ENCODE results near the gene DDX42. TPM values are rescaled to one million over a fixed set of nuclear protein-coding genes. Genes with fewer than 3 reads are reported as not detected.

DDX42 gene
- total and polyA plus RNA-seq, 2 of the 13 experiments (the other 11 are each of a cell fraction or from before 2014, with no cell fraction given), result 87.2 to 92.9 TPM

- TF ChIP-seq ZNF704 (CRISPR knock-in tag; IDR thresholded peaks at IDR 0.05; ENCODE audit: borderline replicate concordance), result peak; percentile 67; the same call in 1 of the 2 replicates
- peak; percentile 75 for TF ChIP-seq ZSCAN25 (CRISPR knock-in tag; IDR thresholded peaks at IDR 0.05)
- TF ChIP-seq PHF8 (CRISPR knock-in tag; IDR thresholded peaks at IDR 0.05), result peak; percentile 94
- TF ChIP-seq XBP1 (CRISPR knock-in tag; IDR thresholded peaks at IDR 0.05), result no peak
- peak; percentile 88 for TF ChIP-seq ZNF232 (CRISPR knock-in tag; IDR thresholded peaks at IDR 0.05; ENCODE audit: borderline replicate concordance)
- peak; percentile 97 for TF ChIP-seq ZNF709 (CRISPR knock-in tag; IDR thresholded peaks at IDR 0.05)
- TF ChIP-seq ZNF562 (CRISPR knock-in tag; IDR thresholded peaks at IDR 0.05; ENCODE audit: borderline replicate concordance), result no peak
- peak; percentile 98 for TF ChIP-seq TFDP1 (CRISPR knock-in tag; IDR thresholded peaks at IDR 0.05; ENCODE audit: borderline replicate concordance)
- peak; percentile 73 for TF ChIP-seq HDAC1 (CRISPR knock-in tag; IDR thresholded peaks at IDR 0.05)
- peak; percentile 97 for TF ChIP-seq ZFP91 (CRISPR knock-in tag; IDR thresholded peaks at IDR 0.05; ENCODE audit: borderline replicate concordance)
- peak; percentile 83 to 88; a peak in 2 of 4 replicates for TF ChIP-seq KLF16 (CRISPR knock-in tag; IDR thresholded peaks at IDR 0.05)
- TF ChIP-seq AGO2 (optimal IDR thresholded peaks at IDR 0.05; ENCODE audit: low read depth, low read length), result peak; percentile 84
- no peak for TF ChIP-seq ZNF432 (CRISPR knock-in tag; IDR thresholded peaks at IDR 0.05; ENCODE audit: borderline replicate concordance)
- TF ChIP-seq MLLT10 (CRISPR knock-in tag; IDR thresholded peaks at IDR 0.05), result 0 out of 2 replicates have a peak, but pooled peaks have one; percentile 25
- peak; percentile 59; the same call in 1 of the 2 replicates for TF ChIP-seq ZNF580 (CRISPR knock-in tag; IDR thresholded peaks at IDR 0.05; ENCODE audit: borderline replicate concordance, low read depth)
- peak; percentile 78 for TF ChIP-seq KMT2B (CRISPR knock-in tag; IDR thresholded peaks at IDR 0.05)
- TF ChIP-seq KMT2A (CRISPR knock-in tag; IDR thresholded peaks at IDR 0.05), result peak; percentile 69
- TF ChIP-seq HNF4A (CRISPR knock-in tag; IDR thresholded peaks at IDR 0.05), result peak; percentile 3
- no peak for TF ChIP-seq NR3C1 (CRISPR knock-in tag; IDR thresholded peaks at IDR 0.05)
- peak; percentile 72; the same call in 1 of the 2 replicates for TF ChIP-seq ZSCAN5A (CRISPR knock-in tag; IDR thresholded peaks at IDR 0.05; ENCODE audit: borderline replicate concordance)
- TF ChIP-seq ZNF788 (CRISPR knock-in tag; IDR thresholded peaks at IDR 0.05; ENCODE audit: borderline replicate concordance), result peak; percentile 86; the same call in 1 of the 2 replicates
- peak; percentile 72 for TF ChIP-seq ZSCAN9 (CRISPR knock-in tag; IDR thresholded peaks at IDR 0.05; ENCODE audit: borderline replicate concordance)
- TF ChIP-seq FOXK1 (CRISPR knock-in tag; IDR thresholded peaks at IDR 0.05; ENCODE audit: borderline replicate concordance, low read depth), result no peak; the same call in none of the 2 replicates
- TF ChIP-seq U2AF1 (optimal IDR thresholded peaks at IDR 0.05; ENCODE audit: low read depth, low read length), result no peak
- TF ChIP-seq BRCA1 (CRISPR knock-in tag; IDR thresholded peaks at IDR 0.05), result no peak; the same call in 1 of the 2 replicates
These were observed 32.4 kb upstream of the DDX42 start, which contains the start of gene STRADA (continued) for GRCh38 chr17:63741408-63742173.
